Rectal smooth muscle tissue (tissue), 1 donor: ENCODE data around the gene RAD18.

ENCODE experiments used
- H3K27ac ChIP-seq: one replicate; pipeline ENCODE4 v1.7.0; 2013; ENCODE audit warnings: low read depth, low read length, inconsistent platforms
- H3K27me3 ChIP-seq: one replicate; pipeline ENCODE4 v1.7.0; 2013; ENCODE audit warnings: low read length; ENCODE audit not compliant: control insufficient read depth, insufficient read depth
- H3K36me3 ChIP-seq: one replicate; pipeline ENCODE4 v1.7.0; 2013; ENCODE audit warnings: low read length; ENCODE audit not compliant: control insufficient read depth, insufficient read depth
- H3K4me1 ChIP-seq: one replicate; pipeline ENCODE4 v1.7.0; 2013; ENCODE audit warnings: low read length; ENCODE audit not compliant: control insufficient read depth, insufficient read depth
- H3K4me3 ChIP-seq: one replicate; pipeline ENCODE4 v1.7.0; 2013; ENCODE audit warnings: low read length
- H3K9ac ChIP-seq: one replicate; pipeline ENCODE4 v1.7.0; 2013; ENCODE audit warnings: low read length

The RAD18 gene

GRCh38 chr3:8970971-8971589, 7.8 kb upstream of the RAD18 start:
- no peaks in the 10 kb centered on the region for H3K27me3 ChIP-seq
- H3K9ac ChIP-seq, result no peak overlapping the region
- no peaks in the 10 kb centered on the region for H3K4me1 ChIP-seq
- no peaks in the 10 kb centered on the region for H3K36me3 ChIP-seq
- no peak overlapping the region for H3K27ac ChIP-seq
- no peak overlapping the region for H3K4me3 ChIP-seq

DNA sequence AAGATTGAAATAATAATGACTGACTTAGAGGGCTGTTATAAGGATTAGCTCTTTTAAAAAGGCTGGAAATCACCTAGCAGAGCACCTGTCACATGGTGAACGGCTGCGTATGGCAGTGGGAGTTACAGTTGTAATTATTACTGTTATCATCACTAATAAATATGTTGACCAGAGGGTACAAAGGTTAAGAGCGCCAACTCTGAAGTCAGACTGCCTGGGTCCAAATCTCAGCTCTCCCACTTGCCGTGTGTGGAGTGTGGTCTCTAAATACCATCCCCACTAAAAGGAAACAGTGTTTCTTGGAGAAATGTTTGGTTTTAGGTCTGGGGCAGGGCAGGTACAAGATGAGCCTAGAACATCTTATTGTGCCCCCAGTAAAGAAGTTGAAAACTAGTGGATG, 6.0 kb upstream of the RAD18 start:
- Histone ChIP-seq H3K36me3 (no peaks in the 10 kb centered on the region), H3K4me3 (no peak overlapping the region), H3K27ac (no peak overlapping the region), H3K9ac (no peak overlapping the region), H3K4me1 (no peaks in the 10 kb centered on the region), H3K27me3 (no peaks in the 10 kb centered on the region)

GRCh38 chr3:8968375-8968882, 5.2 kb upstream of the RAD18 start:
- no peak overlapping the region for H3K4me3 ChIP-seq
- H3K27ac ChIP-seq, result no peak overlapping the region
- H3K36me3 ChIP-seq, result no peaks in the 10 kb centered on the region
- no peaks in the 10 kb centered on the region for H3K4me1 ChIP-seq
- no peak overlapping the region for H3K9ac ChIP-seq
- no peaks in the 10 kb centered on the region for H3K27me3 ChIP-seq

DNA sequence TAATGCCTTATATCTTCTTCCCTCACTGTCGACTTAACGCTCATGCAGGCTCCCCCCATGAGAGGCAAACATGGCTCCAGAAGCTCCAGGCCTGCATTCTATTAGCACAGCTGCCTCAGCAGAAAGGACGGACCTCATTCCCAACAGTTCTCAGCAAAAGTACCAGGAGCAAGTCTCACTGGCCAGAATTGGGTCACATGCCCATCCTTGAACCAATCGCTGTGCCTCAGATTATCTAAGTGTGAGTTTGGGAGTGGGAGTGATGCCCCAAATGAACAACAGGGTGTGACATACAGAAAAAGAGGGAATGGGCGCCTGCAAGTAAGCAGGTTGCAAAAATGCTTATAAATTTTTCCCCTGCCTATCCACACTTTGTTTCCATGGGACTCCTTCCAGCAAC, 4.3 kb upstream of the RAD18 start:
- Histone ChIP-seq H3K9ac (no peak overlapping the region), H3K36me3 (no peaks in the 10 kb centered on the region), H3K4me1 (peaks cover 3% of the 10 kb centered on the region), H3K27ac (no peak overlapping the region), H3K27me3 (no peaks in the 10 kb centered on the region), H3K4me3 (no peak overlapping the region)

GRCh38 chr3:8966820-8967348, 3.6 kb upstream of the RAD18 start:
- Histone ChIP-seq H3K27me3 (no peaks in the 10 kb centered on the region), H3K36me3 (no peaks in the 10 kb centered on the region), H3K4me1 (peaks cover 7% of the 10 kb centered on the region), H3K27ac (no peak overlapping the region), H3K4me3 (no peak overlapping the region), H3K9ac (no peak overlapping the region)

GRCh38 chr3:8966150-8966819, 3.0 kb upstream of the RAD18 start:
- Histone ChIP-seq H3K9ac (no peak overlapping the region), H3K4me1 (peaks cover 7% of the 10 kb centered on the region), H3K27ac (no peak overlapping the region), H3K27me3 (no peaks in the 10 kb centered on the region), H3K36me3 (no peaks in the 10 kb centered on the region), H3K4me3 (no peak overlapping the region)

GRCh38 chr3:8964436-8965370, 1.4 kb upstream of the RAD18 start:
- H3K9ac ChIP-seq, result no peak overlapping the region
- H3K4me1 ChIP-seq, result peaks cover 7% of the 10 kb centered on the region
- H3K27me3 ChIP-seq, result no peaks in the 10 kb centered on the region
- no peak overlapping the region for H3K4me3 ChIP-seq
- no peaks in the 10 kb centered on the region for H3K36me3 ChIP-seq
- H3K27ac ChIP-seq, result no peak overlapping the region

GRCh38 chr3:8962226-8962861, 928 bp downstream of the RAD18 start:
- Histone ChIP-seq H3K36me3 (no peaks in the 10 kb centered on the region), H3K4me1 (peaks cover 7% of the 10 kb centered on the region), H3K9ac (peak overlapping the region; percentile 25), H3K4me3 (peak overlapping the region; percentile 97), H3K27ac (no peak overlapping the region), H3K27me3 (no peaks in the 10 kb centered on the region)

GRCh38 chr3:8959668-8960067, 3.6 kb downstream of the RAD18 start:
- H3K4me3 ChIP-seq, result no peak overlapping the region
- no peaks in the 10 kb centered on the region for H3K36me3 ChIP-seq
- H3K27ac ChIP-seq, result no peak overlapping the region
- H3K4me1 ChIP-seq, result peaks cover 7% of the 10 kb centered on the region
- H3K9ac ChIP-seq, result no peak overlapping the region
- H3K27me3 ChIP-seq, result no peaks in the 10 kb centered on the region

- Histone ChIP-seq H3K27me3 (no peaks in the 10 kb centered on the region), H3K36me3 (no peaks in the 10 kb centered on the region), H3K9ac (no peak overlapping the region), H3K27ac (no peak overlapping the region), H3K4me3 (no peak overlapping the region), H3K4me1 (no peaks in the 10 kb centered on the region)
Observed at GRCh38 chr3:8954938-8955763, 8.1 kb downstream of the RAD18 start.

GRCh38 chr3:8953313-8953712, 10.0 kb downstream of the RAD18 start:
- Histone ChIP-seq H3K9ac (no peak overlapping the region), H3K4me1 (no peaks in the 10 kb centered on the region), H3K36me3 (no peaks in the 10 kb centered on the region), H3K27me3 (no peaks in the 10 kb centered on the region), H3K27ac (no peak overlapping the region), H3K4me3 (no peak overlapping the region)
